H1 (cell line): ENCODE data around the gene ZNF134.

Experiments used
- EZH2 ChIP-seq: fragments of 200-600 bp; sonication (generic); IDR thresholded peaks from 2 replicates; pipeline ENCODE4 v1.7.1; 2012; ENCODE audit warnings: low read depth, mild to moderate bottlenecking, moderate library complexity, low read length, inconsistent platforms; ENCODE audit not compliant: severe bottlenecking
- TF ChIP-seq, protein P1 (sequence below), 3 experiments: IDR thresholded peaks; 1 replicate in 2 of 3; 2 replicates in 1 of 3; pipeline versions ENCODE4 v1.5.1 to v1.6.1; 2011; ENCODE audit warnings: low read length in 3 of 3, mild to moderate bottlenecking in 3 of 3, inconsistent platforms in 2 of 3, low read depth in 1 of 3, moderate library complexity in 1 of 3; ENCODE audit not compliant: insufficient read depth in 1 of 3; ENCODE audit errors: control extremely low read depth in 1 of 3

DNA sequence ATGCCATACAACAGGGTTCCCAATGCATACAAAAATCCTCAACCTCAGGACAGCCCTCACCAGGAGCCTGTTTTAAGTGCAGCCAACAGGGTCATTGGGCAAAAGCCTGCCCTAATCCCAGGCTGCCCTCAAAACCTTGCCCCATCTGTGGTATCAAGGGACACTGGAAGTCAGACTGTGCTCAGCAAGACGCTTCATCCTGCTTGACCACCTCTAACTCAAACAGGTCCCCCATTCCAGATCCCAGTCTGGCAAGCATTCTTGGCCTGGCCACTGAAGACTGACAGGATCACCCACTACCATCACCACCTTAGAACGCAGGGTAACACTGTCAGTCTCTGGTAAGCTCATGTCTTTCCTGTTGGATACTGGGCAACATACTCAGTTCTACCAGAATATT is 39.6 kb downstream of the ZNF134 start:
- TF ChIP-seq, protein P1, sequence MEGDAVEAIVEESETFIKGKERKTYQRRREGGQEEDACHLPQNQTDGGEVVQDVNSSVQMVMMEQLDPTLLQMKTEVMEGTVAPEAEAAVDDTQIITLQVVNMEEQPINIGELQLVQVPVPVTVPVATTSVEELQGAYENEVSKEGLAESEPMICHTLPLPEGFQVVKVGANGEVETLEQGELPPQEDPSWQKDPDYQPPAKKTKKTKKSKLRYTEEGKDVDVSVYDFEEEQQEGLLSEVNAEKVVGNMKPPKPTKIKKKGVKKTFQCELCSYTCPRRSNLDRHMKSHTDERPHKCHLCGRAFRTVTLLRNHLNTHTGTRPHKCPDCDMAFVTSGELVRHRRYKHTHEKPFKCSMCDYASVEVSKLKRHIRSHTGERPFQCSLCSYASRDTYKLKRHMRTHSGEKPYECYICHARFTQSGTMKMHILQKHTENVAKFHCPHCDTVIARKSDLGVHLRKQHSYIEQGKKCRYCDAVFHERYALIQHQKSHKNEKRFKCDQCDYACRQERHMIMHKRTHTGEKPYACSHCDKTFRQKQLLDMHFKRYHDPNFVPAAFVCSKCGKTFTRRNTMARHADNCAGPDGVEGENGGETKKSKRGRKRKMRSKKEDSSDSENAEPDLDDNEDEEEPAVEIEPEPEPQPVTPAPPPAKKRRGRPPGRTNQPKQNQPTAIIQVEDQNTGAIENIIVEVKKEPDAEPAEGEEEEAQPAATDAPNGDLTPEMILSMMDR (IDR thresholded peaks at IDR 0.05; ENCODE audit: control extremely low read depth in 1 of 3, insufficient read depth in 1 of 3, low read depth in 1 of 3, low read length in 3 of 3) = no peak
- no peak for TF ChIP-seq EZH2
